ENCODE data around the gene SLC37A1.

The SLC37A1 gene

GRCh38 chr21:42546433-42546832, 32.8 kb downstream of the SLC37A1 start:
- no peak for DNase-seq

DNA sequence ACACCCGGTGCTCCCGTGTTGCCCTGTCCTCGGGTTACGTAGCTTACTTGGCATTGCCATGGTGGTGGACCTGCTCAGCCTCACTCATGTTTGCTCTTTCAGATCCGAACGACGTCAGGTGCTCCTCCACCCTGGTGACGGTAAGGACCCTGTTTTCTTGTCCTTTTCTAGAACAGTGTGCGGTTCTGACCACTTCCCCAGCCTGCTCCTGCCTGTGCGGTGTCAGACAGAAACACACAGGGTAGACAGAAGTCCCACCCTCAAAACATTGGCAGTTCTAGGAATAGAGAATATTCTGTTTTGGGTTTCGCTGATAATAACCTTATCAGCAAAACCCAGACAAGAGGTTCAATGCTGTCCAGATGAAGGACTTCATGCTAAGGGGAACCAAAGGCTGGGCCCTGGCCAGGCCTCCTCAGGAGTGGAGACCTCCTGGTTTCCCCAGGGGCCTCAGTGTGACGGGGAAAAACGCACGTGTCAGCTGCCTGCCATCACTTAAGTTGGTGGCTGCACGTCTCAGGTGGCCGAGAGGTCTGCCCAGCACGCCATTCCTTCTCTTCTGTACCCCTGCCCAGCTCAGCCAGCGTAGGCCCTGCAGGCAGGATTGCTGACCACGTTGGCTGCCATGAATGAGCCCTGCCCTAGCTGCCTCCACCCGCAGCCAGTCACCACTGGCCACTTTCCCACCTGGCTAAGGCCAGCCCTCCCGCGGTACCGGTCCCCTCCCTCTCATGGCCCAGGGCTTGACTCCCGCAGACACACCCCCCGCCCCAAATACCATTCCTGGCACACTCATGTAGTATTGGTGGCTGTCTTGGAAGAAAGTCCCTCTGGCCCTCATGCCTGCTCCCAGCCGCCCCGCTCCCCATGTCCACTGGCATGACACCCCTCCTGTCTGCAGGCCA, 33.6 kb downstream of the SLC37A1 start:
- no peak for DNase-seq

DNA sequence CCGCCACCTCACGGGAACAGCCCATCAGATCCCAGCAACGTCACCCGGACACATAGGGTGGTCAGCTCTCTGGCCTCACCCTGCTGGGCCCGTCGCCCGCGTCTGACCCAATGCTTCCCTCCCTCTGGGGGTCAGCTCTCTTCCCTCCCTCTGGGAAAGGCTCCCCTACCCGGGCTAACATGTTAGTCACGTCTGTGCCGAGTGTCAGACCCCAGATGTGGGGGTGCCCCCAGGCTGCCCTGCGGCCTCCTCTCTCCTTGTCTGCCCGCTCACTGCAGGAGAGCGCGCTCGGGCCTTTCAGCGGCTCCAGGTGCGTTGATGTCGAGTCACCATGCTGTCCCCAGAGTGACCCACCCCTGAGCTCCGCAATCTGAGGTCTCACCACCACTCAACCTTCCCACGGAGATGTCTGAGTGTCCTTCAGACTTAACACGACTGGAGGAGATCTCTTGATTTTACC, 34.3 kb downstream of the SLC37A1 start:
- no peak for DNase-seq

DNA sequence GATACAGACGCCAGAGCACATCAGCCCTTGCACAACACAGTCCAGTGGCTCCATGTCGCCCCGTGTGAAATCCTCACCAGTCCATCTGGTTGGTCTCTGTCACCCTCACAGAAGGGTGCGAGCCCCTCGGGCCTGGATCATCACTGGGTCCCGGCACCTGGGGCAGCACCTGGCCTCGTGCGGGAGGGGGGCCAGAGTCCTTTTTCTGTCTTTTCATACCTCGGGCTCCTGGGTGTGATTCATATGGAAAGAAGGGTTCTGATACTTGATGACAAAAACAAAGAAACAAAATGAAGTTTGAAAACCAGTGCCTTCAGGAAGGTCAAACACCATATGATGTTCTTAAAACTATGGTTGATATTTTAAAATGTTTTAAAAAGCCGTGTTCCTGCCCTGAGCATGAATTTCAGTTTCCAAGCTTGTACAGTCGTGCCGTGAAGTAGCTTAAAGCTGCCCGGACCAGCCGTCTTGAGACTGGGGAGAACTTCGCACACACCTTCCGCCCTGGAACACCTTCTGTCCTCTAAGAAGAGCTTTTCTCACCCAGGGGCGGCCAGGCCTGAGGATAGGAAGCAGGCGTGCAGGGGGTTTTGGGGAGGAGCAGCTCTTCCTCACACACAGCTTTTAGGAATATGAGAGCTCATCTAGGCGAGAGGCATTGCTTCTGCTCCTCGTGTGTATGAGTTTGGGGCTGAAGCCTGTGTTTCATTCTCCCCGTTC, 35.2 kb downstream of the SLC37A1 start:
- DNase-seq: no peak

GRCh38 chr21:42550817-42551216, 37.2 kb downstream of the SLC37A1 start:
- DNase-seq: no peak

- no peak for DNase-seq
Observed at GRCh38 chr21:42552407-42553336, 39.0 kb downstream of the SLC37A1 start.

GRCh38 chr21:42553435-42553834, 39.8 kb downstream of the SLC37A1 start:
- DNase-seq: no peak

DNA sequence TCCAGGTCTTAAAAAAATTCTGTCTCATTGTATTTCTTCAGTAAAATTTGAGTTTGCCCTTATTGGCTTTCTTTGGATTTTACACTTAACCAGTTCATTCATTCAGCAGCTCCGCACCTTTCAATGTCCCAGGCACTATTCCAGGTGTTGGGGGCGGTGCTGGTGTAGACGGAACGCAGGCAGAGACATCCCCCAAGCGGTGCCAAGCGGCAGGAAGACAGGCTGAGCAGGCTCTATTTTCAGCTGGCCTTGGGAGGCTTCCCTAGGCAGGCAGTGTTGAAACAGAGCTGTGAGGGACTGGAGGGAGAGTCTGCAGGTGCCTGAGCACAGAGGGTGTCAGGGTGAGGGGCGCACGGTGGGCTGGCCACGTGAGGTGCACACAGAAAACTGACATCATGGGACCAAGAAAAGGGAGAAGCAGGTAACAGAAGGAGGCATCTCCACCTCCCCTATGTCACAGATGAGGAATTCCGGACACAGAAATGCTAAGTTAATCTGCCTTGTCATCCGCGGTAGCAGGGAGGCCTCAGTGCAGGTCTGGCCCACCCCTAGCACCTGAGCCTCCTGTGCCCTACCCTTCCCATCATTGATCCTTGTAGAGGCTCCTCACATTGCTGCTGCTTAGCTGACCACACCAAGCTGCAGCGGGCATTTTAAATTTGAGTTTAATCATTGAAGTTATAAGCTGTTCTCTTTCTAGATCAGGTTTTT, 40.8 kb downstream of the SLC37A1 start:
- DNase-seq: no peak

DNA sequence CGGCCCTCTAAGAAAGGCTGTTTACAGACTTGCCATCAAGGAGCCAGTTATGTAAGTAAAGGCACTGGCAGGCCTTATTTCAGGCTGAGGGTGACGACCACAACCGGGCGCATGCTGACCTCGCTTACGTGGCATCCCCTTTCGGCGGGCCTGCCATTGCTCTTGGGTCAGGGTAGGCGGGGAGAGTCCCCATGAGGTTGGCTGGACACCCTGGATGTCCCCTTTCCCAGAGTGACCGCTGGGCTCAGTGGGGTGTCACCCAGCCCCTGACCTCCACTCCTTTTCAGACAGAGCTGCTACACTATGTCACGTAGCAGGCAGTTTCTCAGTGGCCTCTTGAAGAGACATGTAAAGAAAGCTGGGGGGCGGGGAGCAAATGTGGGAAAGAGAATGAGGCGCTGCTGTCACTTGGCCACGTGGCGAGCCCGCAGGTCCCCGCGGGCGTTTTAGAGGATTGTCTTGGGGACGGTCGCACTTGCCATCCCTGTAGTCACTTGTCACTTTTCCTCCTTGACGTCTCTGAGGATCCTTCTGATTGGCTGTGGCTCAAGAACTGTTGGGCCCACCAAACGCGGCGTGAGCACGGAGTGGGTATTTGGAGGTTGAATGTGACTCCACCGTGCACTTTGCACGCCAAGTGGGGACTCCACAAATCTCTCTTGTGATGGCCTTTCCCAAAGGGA, 42.2 kb downstream of the SLC37A1 start:
- no peak for DNase-seq

DNA sequence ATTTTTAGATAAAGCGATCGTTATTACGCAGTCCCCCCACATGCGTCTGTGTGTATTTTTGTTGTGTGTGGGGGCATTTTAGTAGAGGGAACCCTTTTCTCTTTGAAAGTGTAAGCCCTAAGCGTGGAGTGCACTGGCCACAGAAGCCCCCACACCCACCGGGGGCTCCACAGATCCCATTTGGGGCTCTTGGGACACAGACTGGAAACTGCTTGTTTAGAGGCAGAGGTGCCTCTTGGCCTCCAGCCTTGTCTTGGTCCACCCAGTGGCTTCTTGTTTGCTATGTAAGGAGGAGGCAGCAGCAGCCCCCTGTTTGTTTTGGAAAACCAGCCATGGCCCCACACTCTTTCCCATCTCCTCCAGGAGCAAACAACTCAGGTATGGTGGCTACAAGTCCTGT, 42.8 kb downstream of the SLC37A1 start:
- no peak for DNase-seq

DNA sequence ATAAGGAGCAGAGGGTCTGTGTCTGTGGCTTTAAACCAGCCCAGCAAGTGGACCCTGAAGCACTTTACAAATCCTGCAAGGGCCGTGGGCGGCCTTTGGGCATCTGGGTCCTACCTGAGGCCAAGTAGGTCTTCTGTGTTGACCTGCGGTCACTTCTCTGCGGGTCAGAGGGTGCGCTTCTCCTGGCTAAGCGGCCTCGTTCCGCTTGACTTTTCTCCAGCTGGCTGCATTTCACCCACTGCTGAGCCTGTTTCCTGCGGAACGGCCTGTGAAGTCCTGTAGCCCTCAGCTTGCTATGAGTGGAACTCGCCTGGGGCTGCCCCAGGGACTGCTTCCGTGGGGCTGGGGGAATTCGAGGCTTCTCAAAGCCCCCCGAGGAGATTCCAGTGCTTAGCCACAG, 43.3 kb downstream of the SLC37A1 start:
- DNase-seq: no peak

GRCh38 chr21:42557420-42557819, 43.8 kb downstream of the SLC37A1 start:
- DNase-seq: no peak

DNA sequence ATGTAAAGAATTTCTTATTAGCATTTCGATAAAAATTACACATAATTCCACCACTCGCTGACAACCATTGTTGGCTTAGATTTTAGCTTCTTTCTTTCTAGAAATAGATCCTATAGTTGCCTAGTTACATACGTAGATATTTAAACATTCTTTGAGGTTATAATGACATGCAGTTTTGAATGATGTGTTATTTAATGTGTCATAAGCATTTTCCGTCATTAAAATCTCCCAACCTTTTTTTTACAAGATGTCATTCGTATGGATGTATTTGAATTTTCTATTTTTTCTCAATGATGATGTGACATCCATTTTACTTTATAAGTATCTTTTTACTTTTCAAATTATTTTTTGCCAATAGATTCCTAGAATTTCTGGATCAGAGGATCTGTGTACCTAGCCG, 44.7 kb downstream of the SLC37A1 start:
- DNase-seq: no peak

- no peak for DNase-seq
Observed at GRCh38 chr21:42558846-42559245, 45.2 kb downstream of the SLC37A1 start.

DNA sequence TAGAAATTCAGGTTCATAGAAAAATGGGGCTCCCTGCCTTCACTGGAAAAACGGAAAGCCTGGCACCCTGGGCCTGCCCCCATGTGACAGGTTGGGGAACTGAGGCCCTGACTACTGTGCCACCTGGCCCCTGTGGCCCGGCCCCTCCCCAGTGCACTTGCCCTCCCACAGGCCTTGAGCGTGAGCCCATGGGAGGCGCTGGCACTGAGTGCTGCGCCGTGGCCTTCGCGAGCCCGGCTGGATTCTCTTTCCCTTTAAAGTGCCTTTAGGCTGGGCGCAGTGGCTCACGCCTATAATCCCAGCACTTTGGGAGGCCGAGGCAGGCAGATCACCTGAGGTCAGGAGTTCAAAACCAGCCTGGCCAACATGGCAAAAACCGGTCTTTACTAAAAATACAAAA, 45.7 kb downstream of the SLC37A1 start:
- DNase-seq: no peak

- no peak for DNase-seq
Observed at GRCh38 chr21:42560517-42561179, 47.0 kb downstream of the SLC37A1 start.

- DNase-seq: no peak
Observed at GRCh38 chr21:42561762-42562650, 48.4 kb downstream of the SLC37A1 start.

DNA sequence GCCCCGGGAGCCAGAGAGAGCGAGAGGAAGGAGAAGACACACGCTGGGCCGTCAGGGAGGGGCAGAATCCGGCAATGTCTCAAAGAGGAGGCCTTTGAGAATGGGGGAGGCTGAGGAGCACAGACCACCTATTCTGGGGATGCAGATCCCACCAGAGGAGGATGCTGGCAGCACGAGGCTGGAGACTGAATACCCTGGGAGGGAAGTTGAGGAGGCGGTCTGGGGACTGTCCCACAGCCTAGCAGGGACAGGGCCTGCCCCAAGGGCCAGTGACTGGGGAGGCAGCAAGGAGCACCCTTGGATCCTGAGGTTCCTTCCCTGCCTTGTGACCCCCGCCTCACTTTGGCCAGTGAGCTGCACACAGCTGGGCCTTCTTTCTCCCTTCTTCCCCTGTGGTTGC, 49.2 kb downstream of the SLC37A1 start:
- DNase-seq: no peak

- DNase-seq: no peak
Observed at GRCh38 chr21:42563261-42563660, 49.6 kb downstream of the SLC37A1 start.

- no peak for DNase-seq
Observed at GRCh38 chr21:42563686-42564085, 50.0 kb downstream of the SLC37A1 start.

Data from CD4-positive, alpha-beta T cell treated with Interleukin-12 subunit alpha and Interleukin-12 subunit beta, for 1 hour (primary cell).